T-cell (primary cell): ENCODE data around the gene SNX8. TPM values are rescaled to one million over a fixed set of nuclear protein-coding genes. Genes with fewer than 3 reads are reported as not detected.
A peak's percentile ranks its signal among the peaks of the same experiment; 100 is the strongest.

Source experiments
- ATAC-seq, 4 experiments: fragments of 200-7000 bp in 3 of 4; fragments of 150-1000 bp in 1 of 4; cut with Tn5 transposase; replicated peaks in 1 of 4; 1 replicate in 3 of 4; 2 replicates in 1 of 4; pipeline ENCODE4 v1.10.0; 2021; ENCODE audit warnings: moderate library complexity in 3 of 4, mild to moderate bottlenecking in 2 of 4, moderate number of reproducible peaks in 1 of 4
- CTCF ChIA-PET, 2 donors: fragments of 300-600 bp; sonication (Branson Sonifier 250); formaldehyde crosslinking; loops; one replicate each; lab custom pipeline; 2022; ENCODE audit warnings: antibody characterized with exemption in 2 of 2; lab: Charles Lee
- POLR2A ChIA-PET, 2 donors: fragments of 300-600 bp; sonication (Branson Sonifier 250); formaldehyde crosslinking; loops; one replicate each; lab custom pipeline; 2022; ENCODE audit warnings: antibody characterized with exemption in 2 of 2; lab: Charles Lee
- DNase-seq, 35 experiments: peaks; one replicate each; pipeline versions ENCODE4 v3.0.0 to v3.0.0-alpha.2; 2013 to 2023
- H3K27ac ChIP-seq: one replicate; pipeline ENCODE4 v1.5.1; 2013; ENCODE audit warnings: low read length
- H3K27me3 ChIP-seq, 2 experiments: replicated peaks in 1 of 2; 1 replicate in 1 of 2; 2 replicates in 1 of 2; pipeline versions ENCODE4 v1.6.1 to v1.7.0; 2013; ENCODE audit warnings: low read length in 1 of 2, mixed read lengths in 1 of 2; ENCODE audit not compliant: control insufficient read depth in 2 of 2, insufficient read depth in 2 of 2; ENCODE audit errors: extremely low read depth in 1 of 2
- H3K36me3 ChIP-seq, 2 donors: 1 replicate in 1 of 2; 2 replicates in 1 of 2; pipeline versions ENCODE4 v1.6.1 to v1.7.0; 2013; ENCODE audit warnings: low read length in 1 of 2; ENCODE audit not compliant: control insufficient read depth in 2 of 2, insufficient read depth in 1 of 2; ENCODE audit errors: extremely low read depth in 1 of 2
- H3K4me1 ChIP-seq, 2 experiments: 1 replicate in 1 of 2; 2 replicates in 1 of 2; pipeline versions ENCODE4 v1.6.1 to v1.7.0; 2013; ENCODE audit warnings: low read length in 2 of 2, mixed read lengths in 1 of 2; ENCODE audit not compliant: insufficient read depth in 2 of 2, control insufficient read depth in 1 of 2; ENCODE audit errors: extremely low read depth in 1 of 2
- H3K4me3 ChIP-seq, 2 donors: 1 replicate in 1 of 2; 2 replicates in 1 of 2; pipeline versions ENCODE4 v1.5.1 to v1.7.0; 2013; ENCODE audit warnings: mild to moderate bottlenecking in 2 of 2, low read length in 1 of 2, moderate library complexity in 1 of 2; ENCODE audit not compliant: control insufficient read depth in 1 of 2; ENCODE audit errors: extremely low read depth in 1 of 2
- H3K9me3 ChIP-seq: 2 replicates; pipeline ENCODE4 v1.7.0; 2013
- H3K27ac Mint-ChIP-seq, 2 donors: one replicate each; pipeline ENCODE4 v1.8.0; 2020 to 2021; ENCODE audit warnings: mild to moderate bottlenecking in 2 of 2, mixed read lengths in 2 of 2
- H3K27me3 Mint-ChIP-seq, 2 donors: one replicate each; pipeline ENCODE4 v1.8.0; 2021 to 2022; ENCODE audit warnings: mixed read lengths in 2 of 2
- H3K36me3 Mint-ChIP-seq: one replicate; pipeline ENCODE4 v1.8.0; 2021; ENCODE audit warnings: mixed read lengths
- H3K4me1 Mint-ChIP-seq, 3 donors: one replicate each; pipeline ENCODE4 v1.8.0; 2020 to 2022; ENCODE audit warnings: mixed read lengths in 3 of 3, mild to moderate bottlenecking in 1 of 3
- H3K4me3 Mint-ChIP-seq, 3 donors: one replicate each; pipeline ENCODE4 v1.8.0; 2020 to 2022; ENCODE audit warnings: mild to moderate bottlenecking in 3 of 3, mixed read lengths in 3 of 3, moderate library complexity in 3 of 3
- H3K9me3 Mint-ChIP-seq, 3 donors: one replicate each; pipeline ENCODE4 v1.8.0; 2020 to 2022; ENCODE audit warnings: mixed read lengths in 3 of 3
- WGBS: methylation state at CpG from one replicate; pipeline ENCODE4 v1.1.5; 2013; ENCODE audit warnings: missing lambda C conversion rate; ENCODE audit not compliant: insufficient coverage; 5-methylcytosine and 5-hydroxymethylcytosine counted together
- total RNA-seq, 35 experiments: library from RNA in 6 of 35; stranded (reverse) in 6 of 35; fragments of 120-200 nt in 1 of 35; gene quantifications; one replicate each; pipeline versions ENCODE4 v1.2.1 to v1.2.4 and lab custom pipeline; 2013 to 2026

The SNX8 gene
- total RNA-seq, 5 donors from 2014 or later (not counting 1 experiment from before 2014, with no cell fraction given), result 8.4 to 14.6 (median 9.9) TPM

GRCh38 chr7:2357571-2357970 lies 43.3 kb upstream of the SNX8 start:
- CTCF ChIA-PET, result interaction anchor here in 1 of 2 donors (0.6 kb wide), 1 partner anchor 418 kb away, joined by 3 read pairs; no protein-coding TSS in a partner anchor
- POLR2A ChIA-PET, result no interaction called here
- no peaks in the 10 kb centered on the region for H3K27me3 ChIP-seq
- no peak for ATAC-seq
- H3K4me1 ChIP-seq, result peaks cover 15 to 57% of the 10 kb centered on the region in 2 experiments
- no peaks in the 10 kb centered on the region for H3K27me3 Mint-ChIP-seq
- no CpG with 5 or more reads among the region's 6 CpGs for WGBS
- peaks cover 53 to 56% (median 55%) of the 10 kb centered on the region in 3 donors for H3K4me1 Mint-ChIP-seq
- H3K9me3 ChIP-seq, result no peaks in the 10 kb centered on the region
- H3K27ac Mint-ChIP-seq, result peak overlapping the region in 1 of 2 donors; percentile 7
- no peak overlapping the region for H3K4me3 ChIP-seq
- DNase-seq, result no peak
- peaks cover 21% of the 10 kb centered on the region for H3K36me3 Mint-ChIP-seq
- no peak overlapping the region for H3K27ac ChIP-seq
- H3K9me3 Mint-ChIP-seq, result no peaks in the 10 kb centered on the region
- peak overlapping the region; percentile 3 to 97 (median 83) for H3K4me3 Mint-ChIP-seq
- H3K36me3 ChIP-seq, result peaks cover 8 to 35% of the 10 kb centered on the region in 2 donors

GRCh38 chr7:2357165-2357564 lies 42.9 kb upstream of the SNX8 start:
- peaks cover 17% of the 10 kb centered on the region for H3K36me3 Mint-ChIP-seq
- CTCF ChIA-PET, result interaction anchor here in 1 of 2 donors (0.6 kb wide), 1 partner anchor 417 kb away, joined by 3 read pairs; no protein-coding TSS in a partner anchor
- no peaks in the 10 kb centered on the region for H3K27me3 ChIP-seq
- DNase-seq (no peak), ATAC-seq (no peak)
- peaks cover 52 to 54% (median 53%) of the 10 kb centered on the region in 3 donors for H3K4me1 Mint-ChIP-seq
- POLR2A ChIA-PET, result no interaction called here
- peaks cover 15 to 57% of the 10 kb centered on the region in 2 experiments for H3K4me1 ChIP-seq
- WGBS, result 83% methylated on average over 7 of the region's 8 CpGs
- H3K27ac ChIP-seq, result no peak overlapping the region
- H3K36me3 ChIP-seq, result peaks cover 8 to 31% of the 10 kb centered on the region in 2 donors
- H3K27me3 Mint-ChIP-seq, result no peaks in the 10 kb centered on the region
- no peaks in the 10 kb centered on the region for H3K9me3 ChIP-seq
- H3K27ac Mint-ChIP-seq, result peak overlapping the region in 1 of 2 donors; percentile 64
- no peak overlapping the region for H3K4me3 ChIP-seq
- H3K9me3 Mint-ChIP-seq, result no peaks in the 10 kb centered on the region
- H3K4me3 Mint-ChIP-seq, result peak overlapping the region; percentile 81 to 97 (median 83)

- ATAC-seq, result no peak
- H3K27ac Mint-ChIP-seq, result peak overlapping the region; percentile 83 to 84
- no peak for DNase-seq
- ChIA-PET POLR2A (interaction anchor here in 1 of 2 donors (0.6 kb wide), 1 partner anchor 22 kb away, joined by 5 read pairs; no protein-coding TSS in a partner anchor), CTCF (no interaction called here)
- H3K36me3 Mint-ChIP-seq, result peaks cover 13% of the 10 kb centered on the region
- Histone ChIP-seq H3K4me3 (peak overlapping the region; percentile 62 to 86), H3K36me3 (peaks cover 8 to 20% of the 10 kb centered on the region in 2 donors), H3K27me3 (no peaks in the 10 kb centered on the region), H3K9me3 (no peaks in the 10 kb centered on the region), H3K4me1 (peaks cover 15 to 57% of the 10 kb centered on the region in 2 experiments), H3K27ac (no peak overlapping the region)
- peak overlapping the region; percentile 81 to 97 (median 83) for H3K4me3 Mint-ChIP-seq
- no peaks in the 10 kb centered on the region for H3K27me3 Mint-ChIP-seq
- H3K4me1 Mint-ChIP-seq, result peaks cover 50 to 51% (median 51%) of the 10 kb centered on the region in 3 donors
- 0% methylated on average over 3 of the region's 9 CpGs for whole genome bisulfite sequencing
- no peaks in the 10 kb centered on the region for H3K9me3 Mint-ChIP-seq
Measured at GRCh38 chr7:2355705-2356008, 41.4 kb upstream of the SNX8 start.

- no peaks in the 10 kb centered on the region for H3K27me3 Mint-ChIP-seq
- H3K4me3 Mint-ChIP-seq, result peak overlapping the region; percentile 82 to 97 (median 91)
- Histone ChIP-seq H3K36me3 (peaks cover 8 to 20% of the 10 kb centered on the region in 2 donors), H3K4me3 (peak overlapping the region; percentile 62 to 86), H3K4me1 (peaks cover 15 to 57% of the 10 kb centered on the region in 2 experiments), H3K27me3 (no peaks in the 10 kb centered on the region), H3K27ac (no peak overlapping the region), H3K9me3 (no peaks in the 10 kb centered on the region)
- ATAC-seq (peak in 2 of 4 experiments; percentile 3), DNase-seq (peak in 8 of 35 experiments; percentile 6 to 27 (median 13))
- no peaks in the 10 kb centered on the region for H3K9me3 Mint-ChIP-seq
- H3K4me1 Mint-ChIP-seq, result peaks cover 45 to 46% (median 46%) of the 10 kb centered on the region in 3 donors
- H3K36me3 Mint-ChIP-seq, result peaks cover 7% of the 10 kb centered on the region
- whole genome bisulfite sequencing, result under 1% methylated on average over 88 of the region's 92 CpGs
- peak overlapping the region; percentile 39 to 83 for H3K27ac Mint-ChIP-seq
- ChIA-PET CTCF (interaction anchor here in 1 of 2 donors (1.0 kb wide), 1 partner anchor 175 kb away, joined by 3 read pairs; no protein-coding TSS in a partner anchor), POLR2A (interaction anchor here in 1 of 2 donors (0.6 kb wide), 1 partner anchor 22 kb away, joined by 5 read pairs; no protein-coding TSS in a partner anchor)
Measured at GRCh38 chr7:2354939-2355704, 40.9 kb upstream of the SNX8 start.

GRCh38 chr7:2354186-2354938 lies 40.1 kb upstream of the SNX8 start, which contains the start of gene EIF3B:
Gene EIF3B, plus strand, starts transcription at chr7:2354827. Its CDS starts 95 bp downstream, at chr7:2354922.
- Mint-ChIP-seq H3K36me3 (peaks cover 7% of the 10 kb centered on the region), H3K9me3 (no peaks in the 10 kb centered on the region), H3K27ac (peak within 1 kb of the TSS; percentile 100), H3K27me3 (no peaks in the 10 kb centered on the region), H3K4me3 (peak within 1 kb of the TSS; percentile 82 to 97 (median 91)), H3K4me1 (peaks cover 37 to 38% (median 38%) of the 10 kb centered on the region in 3 donors)
- Histone ChIP-seq H3K27me3 (no peaks in the 10 kb centered on the region), H3K4me3 (peak within 1 kb of the TSS; percentile 62 to 88), H3K36me3 (peaks cover 2 to 17% of the 10 kb centered on the region in 2 donors), H3K4me1 (peaks cover 15 to 51% of the 10 kb centered on the region in 2 experiments), H3K9me3 (no peaks in the 10 kb centered on the region), H3K27ac (peak within 1 kb of the TSS; percentile 96)
- POLR2A ChIA-PET, result no interaction called here
- CTCF ChIA-PET, result interaction anchor here in 1 of 2 donors (0.5 to 1.0 kb wide), 4 partner anchors 33 to 1182 kb away, joined by 3 to 5 read pairs (median 3); no protein-coding TSS in a partner anchor
- ATAC-seq (peak; percentile 88 to 89 (median 89)), DNase-seq (peak; percentile 80 to 95 (median 88))
- WGBS, result under 1% methylated on average over 39 of the region's 55 CpGs

- 1% methylated on average over 20 of the region's 26 CpGs for WGBS
- CTCF ChIA-PET, result interaction anchor here in 1 of 2 donors (0.5 to 1.0 kb wide), 4 partner anchors 33 to 1182 kb away, joined by 3 to 5 read pairs (median 3); no protein-coding TSS in a partner anchor
- Histone ChIP-seq H3K27ac (peak overlapping the region; percentile 96), H3K4me1 (peaks cover 15 to 46% of the 10 kb centered on the region in 2 experiments), H3K36me3 (peaks cover 0 to 12% of the 10 kb centered on the region in 2 donors), H3K4me3 (peak overlapping the region; percentile 62 to 88), H3K9me3 (no peaks in the 10 kb centered on the region), H3K27me3 (no peaks in the 10 kb centered on the region)
- no peaks in the 10 kb centered on the region for H3K9me3 Mint-ChIP-seq
- POLR2A ChIA-PET, result interaction anchor here in 1 of 2 donors (0.5 kb wide), 1 partner anchor 22 kb away, joined by 5 read pairs; no protein-coding TSS in a partner anchor
- H3K36me3 Mint-ChIP-seq, result peaks cover 4% of the 10 kb centered on the region
- peak; percentile 72 to 74 (median 72) for ATAC-seq
- H3K27ac Mint-ChIP-seq, result peak overlapping the region; percentile 100
- H3K27me3 Mint-ChIP-seq, result no peaks in the 10 kb centered on the region
- H3K4me3 Mint-ChIP-seq, result peak overlapping the region; percentile 82 to 97 (median 91)
- peaks cover 32 to 33% (median 33%) of the 10 kb centered on the region in 3 donors for H3K4me1 Mint-ChIP-seq
- DNase-seq, result peak in 30 of 35 experiments; percentile 77 to 95 (median 86)
Measured at GRCh38 chr7:2353936-2354185, 39.6 kb upstream of the SNX8 start.
